Immature natural killer cell (primary cell): ENCODE measurements around the gene CLOCK. TPM values are rescaled to one million over a fixed set of nuclear protein-coding genes. Genes with fewer than 3 reads are reported as not detected.

Experiments used
- DNase-seq, 3 donors: peaks; one replicate each; pipeline ENCODE4 v3.0.0; 2022; ENCODE audit warnings: mixed read lengths in 1 of 3
- H3K27ac Mint-ChIP-seq, 6 donors: one replicate each; pipeline ENCODE4 v1.8.0; 2020; ENCODE audit warnings: mixed read lengths in 6 of 6, mild to moderate bottlenecking in 5 of 6, inconsistent platforms in 4 of 6, moderate library complexity in 3 of 6
- H3K27me3 Mint-ChIP-seq, 3 donors: one replicate each; pipeline ENCODE4 v1.8.0; 2020 to 2021; ENCODE audit warnings: low read depth in 3 of 3, mild to moderate bottlenecking in 3 of 3, mixed read lengths in 3 of 3, moderate library complexity in 3 of 3, inconsistent platforms in 1 of 3
- H3K36me3 Mint-ChIP-seq, 3 donors: one replicate each; pipeline ENCODE4 v1.8.0; 2020; ENCODE audit warnings: mixed read lengths in 3 of 3, inconsistent platforms in 2 of 3, mild to moderate bottlenecking in 2 of 3
- H3K4me1 Mint-ChIP-seq, 2 donors: one replicate each; pipeline ENCODE4 v1.8.0; 2020; ENCODE audit warnings: inconsistent platforms in 2 of 2, mild to moderate bottlenecking in 2 of 2, mixed read lengths in 2 of 2, moderate library complexity in 1 of 2
- H3K4me3 Mint-ChIP-seq, 5 donors: one replicate each; pipeline ENCODE4 v1.8.0; 2020; ENCODE audit warnings: mild to moderate bottlenecking in 5 of 5, mixed read lengths in 5 of 5, inconsistent platforms in 3 of 5, moderate library complexity in 3 of 5
- H3K9me3 Mint-ChIP-seq, 6 donors: one replicate each; pipeline ENCODE4 v1.8.0; 2020; ENCODE audit warnings: mild to moderate bottlenecking in 6 of 6, mixed read lengths in 6 of 6, inconsistent platforms in 4 of 6, moderate library complexity in 3 of 6
- polyA plus RNA-seq, 3 donors: library from polyadenylated mRNA; unstranded; fragments of 300-500 nt; fragmentation: Illumina TruSeq; gene quantifications; one replicate each; pipeline ENCODE4 v1.2.3, GENCODE V29; 2021

Gene CLOCK
- polyA plus RNA-seq, 3 donors from 2014 or later = 1.1 to 7.0 (median 4.7) TPM

GRCh38 chr4:55447108-55447708 lies 99.5 kb downstream of the CLOCK start:
- Mint-ChIP-seq H3K4me3 (no peak overlapping the region), H3K27ac (no peak overlapping the region), H3K9me3 (no peaks in the 10 kb centered on the region), H3K4me1 (peaks cover 3 to 21% of the 10 kb centered on the region in 2 donors), H3K36me3 (peaks cover 25 to 37% (median 28%) of the 10 kb centered on the region in 3 donors), H3K27me3 (no peaks in the 10 kb centered on the region)
- no peak for DNase-seq

DNA sequence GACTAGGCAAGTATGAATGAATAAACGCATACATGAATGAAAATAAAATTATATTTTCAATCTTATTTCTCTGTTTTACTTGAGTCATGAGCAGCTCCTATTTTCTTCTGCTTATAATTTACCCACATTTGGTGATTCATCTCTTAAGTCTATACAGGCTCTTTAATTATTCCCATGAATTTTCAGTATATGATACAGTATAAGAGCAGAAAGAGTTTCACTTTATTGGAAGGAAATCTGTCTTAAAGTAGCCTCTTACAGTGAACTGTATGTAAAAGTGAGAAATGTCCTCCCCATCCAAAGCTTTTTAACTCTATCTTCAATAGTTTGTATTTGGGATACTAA lies 100.2 kb downstream of the CLOCK start:
- H3K36me3 Mint-ChIP-seq = peaks cover 18 to 31% (median 22%) of the 10 kb centered on the region in 3 donors
- H3K27ac Mint-ChIP-seq = peak overlapping the region in 1 of 6 donors; percentile 65
- DNase-seq = no peak
- no peaks in the 10 kb centered on the region for H3K9me3 Mint-ChIP-seq
- H3K4me3 Mint-ChIP-seq = no peak overlapping the region
- no peaks in the 10 kb centered on the region for H3K27me3 Mint-ChIP-seq
- peaks cover 3 to 21% of the 10 kb centered on the region in 2 donors for H3K4me1 Mint-ChIP-seq

GRCh38 chr4:55445921-55446577 lies 100.7 kb downstream of the CLOCK start:
- Mint-ChIP-seq H3K4me3 (no peak overlapping the region), H3K27me3 (no peaks in the 10 kb centered on the region), H3K9me3 (no peaks in the 10 kb centered on the region), H3K27ac (peak overlapping the region in 1 of 6 donors; percentile 65), H3K36me3 (peaks cover 14 to 26% (median 17%) of the 10 kb centered on the region in 3 donors), H3K4me1 (peaks cover 3 to 22% of the 10 kb centered on the region in 2 donors)
- DNase-seq = no peak

- Mint-ChIP-seq H3K27me3 (no peaks in the 10 kb centered on the region), H3K27ac (no peak overlapping the region), H3K9me3 (no peaks in the 10 kb centered on the region), H3K4me3 (no peak overlapping the region), H3K4me1 (peaks cover 3 to 25% of the 10 kb centered on the region in 2 donors), H3K36me3 (peaks cover 6 to 21% (median 13%) of the 10 kb centered on the region in 3 donors)
- DNase-seq = no peak
Observed at GRCh38 chr4:55444827-55445226, 101.9 kb downstream of the CLOCK start.

GRCh38 chr4:55442541-55442940 lies 104.2 kb downstream of the CLOCK start:
- H3K27ac Mint-ChIP-seq = peak overlapping the region in 1 of 6 donors; percentile 14

GRCh38 chr4:55440786-55441185 lies 105.9 kb downstream of the CLOCK start:
- H3K9me3 Mint-ChIP-seq = no peaks in the 10 kb centered on the region
- H3K27me3 Mint-ChIP-seq = no peaks in the 10 kb centered on the region
- DNase-seq = no peak
- H3K27ac Mint-ChIP-seq = peak overlapping the region in 2 of 6 donors; percentile 8 to 78
- H3K4me3 Mint-ChIP-seq = no peak overlapping the region
- peaks cover 3 to 6% of the 10 kb centered on the region in 2 donors for H3K4me1 Mint-ChIP-seq
- H3K36me3 Mint-ChIP-seq = peaks cover 0 to 14% (median 7%) of the 10 kb centered on the region in 3 donors

More at GRCh38 chr4:55442541-55442940, 104.2 kb downstream of the CLOCK start:
- H3K36me3 Mint-ChIP-seq = peaks cover 0 to 14% (median 7%) of the 10 kb centered on the region in 3 donors
- no peak overlapping the region for H3K4me3 Mint-ChIP-seq
- H3K9me3 Mint-ChIP-seq = no peaks in the 10 kb centered on the region
- no peaks in the 10 kb centered on the region for H3K27me3 Mint-ChIP-seq
- no peak for DNase-seq
- H3K4me1 Mint-ChIP-seq = peaks cover 0 to 18% of the 10 kb centered on the region in 2 donors

- Mint-ChIP-seq H3K36me3 (peaks cover 0 to 25% (median 7%) of the 10 kb centered on the region in 3 donors), H3K27ac (no peak overlapping the region)
Observed at GRCh38 chr4:55439023-55439422, 107.7 kb downstream of the CLOCK start.

GRCh38 chr4:55438314-55438713 lies 108.4 kb downstream of the CLOCK start:
- DNase-seq = no peak
- peaks cover 0 to 25% (median 7%) of the 10 kb centered on the region in 3 donors for H3K36me3 Mint-ChIP-seq
- no peak overlapping the region for H3K4me3 Mint-ChIP-seq
- H3K4me1 Mint-ChIP-seq = peaks cover 14 to 23% of the 10 kb centered on the region in 2 donors
- no peaks in the 10 kb centered on the region for H3K27me3 Mint-ChIP-seq
- peak overlapping the region in 4 of 6 donors; percentile 26 to 55 (median 36) for H3K27ac Mint-ChIP-seq
- no peaks in the 10 kb centered on the region for H3K9me3 Mint-ChIP-seq

More at GRCh38 chr4:55439023-55439422, 107.7 kb downstream of the CLOCK start:
- DNase-seq = no peak
- Mint-ChIP-seq H3K27me3 (no peaks in the 10 kb centered on the region), H3K9me3 (no peaks in the 10 kb centered on the region), H3K4me1 (peaks cover 14 to 23% of the 10 kb centered on the region in 2 donors), H3K4me3 (no peak overlapping the region)

- H3K36me3 Mint-ChIP-seq = peaks cover 0 to 25% (median 7%) of the 10 kb centered on the region in 3 donors
- H3K4me1 Mint-ChIP-seq = peaks cover 14 to 23% of the 10 kb centered on the region in 2 donors
- H3K27ac Mint-ChIP-seq = no peak overlapping the region
Observed at GRCh38 chr4:55437823-55438222, 108.9 kb downstream of the CLOCK start.

DNA sequence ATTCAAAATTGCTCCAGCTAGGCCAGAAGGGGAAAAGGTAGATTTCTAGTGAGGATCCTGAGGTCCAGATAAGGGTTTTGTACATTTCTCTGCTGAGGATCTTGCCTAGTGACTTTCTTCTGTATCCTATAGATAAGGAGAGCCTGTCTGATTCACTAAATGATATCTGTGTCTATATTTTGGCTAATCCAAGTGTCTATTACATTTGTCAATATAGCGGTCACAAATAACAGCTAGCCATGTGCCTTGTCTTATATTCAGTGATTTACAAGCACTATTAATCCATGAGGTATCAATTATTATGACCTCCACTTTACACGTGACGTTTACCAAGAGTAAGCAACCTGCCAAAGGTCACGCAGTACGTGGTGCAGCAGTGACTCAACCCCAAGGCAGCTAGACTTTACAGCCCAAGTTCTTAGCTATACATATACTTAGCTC lies 109.3 kb downstream of the CLOCK start:
- Mint-ChIP-seq H3K4me3 (no peak overlapping the region), H3K27ac (peak overlapping the region in 1 of 6 donors; percentile 17), H3K36me3 (peaks cover 0 to 21% (median 3%) of the 10 kb centered on the region in 3 donors), H3K27me3 (no peaks in the 10 kb centered on the region), H3K9me3 (no peaks in the 10 kb centered on the region), H3K4me1 (peaks cover 14 to 23% of the 10 kb centered on the region in 2 donors)
- DNase-seq = no peak

More at GRCh38 chr4:55437823-55438222, 108.9 kb downstream of the CLOCK start:
- Mint-ChIP-seq H3K27me3 (no peaks in the 10 kb centered on the region), H3K9me3 (no peaks in the 10 kb centered on the region), H3K4me3 (no peak overlapping the region)
- DNase-seq = no peak

DNA sequence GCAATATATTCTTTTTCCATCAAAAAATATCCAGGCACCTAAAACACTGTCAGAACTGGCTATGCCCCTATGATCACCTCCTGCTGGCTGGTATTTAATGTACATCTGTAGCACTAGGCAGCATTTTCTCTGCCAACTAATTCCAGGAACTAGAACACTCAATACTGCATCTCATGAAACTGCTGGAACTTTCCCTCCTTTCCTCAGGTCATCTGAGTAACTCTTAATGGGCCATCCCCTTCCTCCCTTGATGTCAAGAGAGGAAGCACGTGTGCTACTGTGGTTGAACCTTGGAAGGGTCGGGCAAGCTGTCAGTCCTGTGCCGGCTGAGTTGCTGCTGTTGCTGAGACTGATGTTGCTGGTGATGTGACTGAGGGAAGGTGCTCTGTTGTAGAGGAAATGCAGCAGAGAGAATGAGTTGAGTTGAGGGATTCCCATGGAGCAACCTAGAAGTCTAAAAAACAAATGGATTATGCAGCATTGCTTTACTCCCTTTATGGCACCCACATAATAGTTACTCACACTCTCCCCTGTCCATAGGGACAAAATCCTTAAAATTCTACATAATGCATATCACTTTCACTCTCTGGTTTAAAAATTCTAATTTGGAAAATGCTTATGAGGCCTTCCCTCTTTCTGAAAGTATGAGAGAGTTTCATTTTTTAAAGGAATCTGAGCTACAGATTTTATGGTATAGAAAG lies 111.4 kb downstream of the CLOCK start:
- Mint-ChIP-seq H3K4me1 (peaks cover 14 to 18% of the 10 kb centered on the region in 2 donors), H3K4me3 (no peak overlapping the region), H3K27me3 (no peaks in the 10 kb centered on the region), H3K36me3 (peaks cover 0 to 26% (median 7%) of the 10 kb centered on the region in 3 donors), H3K27ac (peak overlapping the region; percentile 32 to 89 (median 56)), H3K9me3 (no peaks in the 10 kb centered on the region)
- peak in 1 of 3 donors; percentile 3 for DNase-seq

DNA sequence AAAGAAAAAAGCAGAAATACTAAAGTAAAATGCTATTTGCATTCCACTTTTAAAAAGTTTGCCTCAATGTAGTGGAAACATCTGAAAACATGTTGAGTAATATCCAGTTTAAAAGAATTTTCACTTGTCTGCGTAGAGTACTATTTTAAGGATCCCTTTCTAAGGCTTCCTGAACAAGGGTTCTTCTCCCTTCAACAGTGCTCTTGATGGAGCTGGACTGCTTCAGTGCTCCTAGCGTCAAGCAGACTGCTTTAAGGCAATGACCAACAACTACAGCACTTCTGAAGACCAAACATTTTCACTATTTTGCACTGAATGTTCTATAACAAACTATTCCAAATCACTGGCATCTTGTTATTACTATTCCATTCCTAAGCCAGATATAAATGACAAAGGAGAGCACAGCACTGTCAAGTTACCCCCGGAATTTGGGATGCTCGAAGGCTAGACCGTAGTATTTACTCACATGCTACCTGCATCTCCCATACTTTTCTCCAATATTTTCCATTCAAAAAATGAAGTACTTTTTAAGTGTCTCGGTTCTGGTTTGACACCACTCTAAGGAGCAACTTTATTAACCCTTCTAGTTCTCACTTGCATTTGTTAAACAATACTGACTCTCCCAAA lies 114.9 kb downstream of the CLOCK start:
- peaks cover 0 to 26% (median 11%) of the 10 kb centered on the region in 3 donors for H3K36me3 Mint-ChIP-seq
- no peaks in the 10 kb centered on the region for H3K9me3 Mint-ChIP-seq
- H3K4me1 Mint-ChIP-seq = peaks cover 14 to 18% of the 10 kb centered on the region in 2 donors
- no peaks in the 10 kb centered on the region for H3K27me3 Mint-ChIP-seq
- peak overlapping the region in 1 of 6 donors; percentile 28 for H3K27ac Mint-ChIP-seq
- no peak for DNase-seq
- H3K4me3 Mint-ChIP-seq = no peak overlapping the region

DNA sequence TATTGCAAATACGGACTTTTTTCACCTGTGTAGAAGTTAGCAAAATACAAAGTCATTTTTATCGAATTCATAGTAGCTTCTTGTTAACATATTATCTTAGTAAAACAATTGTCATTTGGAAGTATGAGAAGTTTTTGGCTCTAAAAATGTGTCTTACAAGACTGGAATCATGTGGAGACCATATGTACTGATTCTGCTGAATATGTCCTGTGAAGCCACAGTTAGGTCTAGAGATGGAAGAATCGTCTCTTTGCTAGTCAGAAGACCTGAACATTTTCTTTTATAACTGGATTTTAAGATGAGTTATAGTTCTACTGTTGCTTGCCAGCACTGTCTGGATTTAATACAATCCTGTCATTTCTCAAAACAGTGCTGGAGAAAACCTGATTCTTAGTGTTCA lies 121.9 kb downstream of the CLOCK start:
- peaks cover 10 to 44% (median 10%) of the 10 kb centered on the region in 3 donors for H3K36me3 Mint-ChIP-seq
- H3K4me1 Mint-ChIP-seq = peaks cover 5 to 27% of the 10 kb centered on the region in 2 donors
- DNase-seq = no peak
- H3K9me3 Mint-ChIP-seq = no peaks in the 10 kb centered on the region
- peak overlapping the region in 1 of 6 donors; percentile 13 for H3K27ac Mint-ChIP-seq
- H3K27me3 Mint-ChIP-seq = peaks cover 0 to 2% (median 1%) of the 10 kb centered on the region in 3 donors
- no peak overlapping the region for H3K4me3 Mint-ChIP-seq
